ENCODE measurements around the gene PYGL.

DNA sequence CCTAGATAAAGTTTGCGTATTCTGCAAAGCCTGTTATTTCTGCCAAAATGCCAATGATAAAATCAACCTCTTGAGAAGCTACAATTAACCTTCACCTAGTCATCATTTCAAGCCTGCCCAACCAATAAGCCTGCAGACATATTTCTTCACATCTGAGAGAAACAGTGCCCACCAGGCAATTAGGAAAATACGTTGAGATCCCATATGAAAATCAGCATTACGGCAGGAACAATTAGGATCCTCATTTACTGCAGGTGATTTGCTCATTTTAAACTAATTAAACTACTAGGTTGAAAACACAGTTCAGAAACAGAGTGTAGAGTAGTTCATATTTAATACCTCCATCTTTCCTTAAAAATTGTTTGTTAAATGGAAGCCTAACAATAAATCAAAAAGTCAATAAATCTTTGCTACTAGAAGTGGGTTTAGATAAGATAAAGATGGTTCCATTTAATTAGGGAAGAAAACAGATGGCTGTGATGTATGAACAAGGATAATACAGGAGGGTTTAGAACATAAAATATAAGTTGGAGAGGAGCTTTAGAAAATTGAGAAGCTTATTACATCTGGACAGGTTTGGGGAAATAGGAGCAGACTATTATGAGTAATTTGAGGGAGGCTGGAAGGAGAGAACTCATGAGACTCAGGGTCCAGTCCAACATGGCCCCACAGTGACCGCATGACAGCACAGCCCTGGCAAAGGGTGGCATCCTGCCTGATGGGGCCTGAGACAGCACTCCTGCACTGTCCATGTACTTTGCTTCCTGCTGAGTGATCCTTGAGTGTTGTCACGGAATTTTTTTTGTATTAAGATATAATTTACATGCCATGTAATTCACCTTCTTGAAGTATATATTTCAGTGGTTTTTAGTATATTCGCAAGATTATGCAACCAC is 26.9 kb upstream of the PYGL start:
- TF ChIP-seq, protein P1, sequence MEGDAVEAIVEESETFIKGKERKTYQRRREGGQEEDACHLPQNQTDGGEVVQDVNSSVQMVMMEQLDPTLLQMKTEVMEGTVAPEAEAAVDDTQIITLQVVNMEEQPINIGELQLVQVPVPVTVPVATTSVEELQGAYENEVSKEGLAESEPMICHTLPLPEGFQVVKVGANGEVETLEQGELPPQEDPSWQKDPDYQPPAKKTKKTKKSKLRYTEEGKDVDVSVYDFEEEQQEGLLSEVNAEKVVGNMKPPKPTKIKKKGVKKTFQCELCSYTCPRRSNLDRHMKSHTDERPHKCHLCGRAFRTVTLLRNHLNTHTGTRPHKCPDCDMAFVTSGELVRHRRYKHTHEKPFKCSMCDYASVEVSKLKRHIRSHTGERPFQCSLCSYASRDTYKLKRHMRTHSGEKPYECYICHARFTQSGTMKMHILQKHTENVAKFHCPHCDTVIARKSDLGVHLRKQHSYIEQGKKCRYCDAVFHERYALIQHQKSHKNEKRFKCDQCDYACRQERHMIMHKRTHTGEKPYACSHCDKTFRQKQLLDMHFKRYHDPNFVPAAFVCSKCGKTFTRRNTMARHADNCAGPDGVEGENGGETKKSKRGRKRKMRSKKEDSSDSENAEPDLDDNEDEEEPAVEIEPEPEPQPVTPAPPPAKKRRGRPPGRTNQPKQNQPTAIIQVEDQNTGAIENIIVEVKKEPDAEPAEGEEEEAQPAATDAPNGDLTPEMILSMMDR (IDR thresholded peaks at IDR 0.05; ENCODE audit: low read depth, low read length) = no peak
- TF ChIP-seq EZH2phosphoT487 (IDR thresholded peaks at IDR 0.05; ENCODE audit: low read depth) = no peak
